GM10266 (cell line): Measurements from ENCODE around the gene CORIN.

ENCODE experiments used
- DNase-seq: peaks from one replicate; pipeline ENCODE4 v3.0.0; 2012; ENCODE audit errors: extremely low spot score
- TF ChIP-seq, protein P1 (sequence below): IDR thresholded peaks from 2 replicates; pipeline ENCODE4 v1.5.1; 2012; ENCODE audit warnings: mild to moderate bottlenecking, low read depth; ENCODE audit not compliant: control insufficient read depth, insufficient read depth; ENCODE audit errors: missing control alignments

Gene CORIN

DNA sequence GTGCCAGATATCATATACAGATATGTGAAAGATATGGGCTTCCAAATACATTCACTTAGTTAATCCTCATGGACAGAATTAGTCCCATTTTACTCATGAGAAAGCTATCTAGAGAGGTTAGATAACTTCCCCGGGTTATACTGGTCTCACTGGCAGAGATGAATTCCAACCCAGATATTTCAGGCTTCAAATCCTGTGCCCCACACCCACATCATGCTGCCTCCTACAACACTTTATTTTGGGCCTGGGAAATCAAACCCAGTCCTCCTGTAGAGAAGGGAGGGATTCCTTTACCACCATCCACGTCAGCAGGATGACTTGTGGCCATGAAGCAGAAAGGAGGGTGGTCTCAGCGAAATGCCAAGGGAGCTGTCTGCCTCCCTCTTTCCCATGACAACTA is 239.0 kb downstream of the CORIN start:
- DNase-seq, result no peak
- TF ChIP-seq, protein P1, sequence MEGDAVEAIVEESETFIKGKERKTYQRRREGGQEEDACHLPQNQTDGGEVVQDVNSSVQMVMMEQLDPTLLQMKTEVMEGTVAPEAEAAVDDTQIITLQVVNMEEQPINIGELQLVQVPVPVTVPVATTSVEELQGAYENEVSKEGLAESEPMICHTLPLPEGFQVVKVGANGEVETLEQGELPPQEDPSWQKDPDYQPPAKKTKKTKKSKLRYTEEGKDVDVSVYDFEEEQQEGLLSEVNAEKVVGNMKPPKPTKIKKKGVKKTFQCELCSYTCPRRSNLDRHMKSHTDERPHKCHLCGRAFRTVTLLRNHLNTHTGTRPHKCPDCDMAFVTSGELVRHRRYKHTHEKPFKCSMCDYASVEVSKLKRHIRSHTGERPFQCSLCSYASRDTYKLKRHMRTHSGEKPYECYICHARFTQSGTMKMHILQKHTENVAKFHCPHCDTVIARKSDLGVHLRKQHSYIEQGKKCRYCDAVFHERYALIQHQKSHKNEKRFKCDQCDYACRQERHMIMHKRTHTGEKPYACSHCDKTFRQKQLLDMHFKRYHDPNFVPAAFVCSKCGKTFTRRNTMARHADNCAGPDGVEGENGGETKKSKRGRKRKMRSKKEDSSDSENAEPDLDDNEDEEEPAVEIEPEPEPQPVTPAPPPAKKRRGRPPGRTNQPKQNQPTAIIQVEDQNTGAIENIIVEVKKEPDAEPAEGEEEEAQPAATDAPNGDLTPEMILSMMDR, result no peak

DNA sequence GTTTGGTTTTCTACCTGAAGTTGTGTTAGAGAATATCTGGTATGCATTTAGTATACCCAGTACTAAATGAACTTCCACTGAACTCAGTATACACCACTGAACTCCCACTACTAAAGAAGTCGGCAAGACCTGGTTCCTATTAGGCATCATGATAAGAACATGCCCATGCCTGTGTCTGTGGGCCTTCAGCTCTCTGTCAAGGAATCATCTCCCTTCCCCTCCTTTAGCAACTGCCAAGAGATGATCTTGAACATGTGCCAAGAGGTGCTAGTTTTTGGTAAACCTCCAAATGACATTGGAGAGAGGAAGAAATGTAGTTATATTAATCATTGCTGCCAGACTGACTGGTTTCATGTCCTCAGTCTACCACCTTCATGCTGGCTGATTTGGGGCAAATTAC is 239.5 kb downstream of the CORIN start:
- DNase-seq, result no peak
- TF ChIP-seq, protein P1, result no peak

DNA sequence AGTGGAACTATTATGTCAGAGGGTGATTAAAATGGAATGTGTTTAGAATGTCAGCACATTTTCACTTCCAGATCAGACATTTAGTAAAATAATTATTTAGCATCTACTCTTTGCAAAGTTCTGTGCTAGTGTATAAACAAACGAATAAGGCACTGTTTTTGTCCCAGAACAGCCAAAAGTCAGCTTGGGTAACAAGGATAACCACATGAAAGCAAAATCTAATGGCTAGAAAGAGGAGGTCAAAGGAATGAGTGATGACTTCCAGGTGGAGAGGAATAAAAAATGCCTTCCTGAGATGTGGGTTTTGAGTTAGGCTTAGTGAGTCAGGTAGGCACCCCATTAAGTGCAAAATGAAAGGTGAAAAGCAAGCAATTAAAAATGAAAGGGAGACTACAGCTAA is 240.2 kb downstream of the CORIN start:
- TF ChIP-seq, protein P1, result no peak
- DNase-seq, result no peak

DNA sequence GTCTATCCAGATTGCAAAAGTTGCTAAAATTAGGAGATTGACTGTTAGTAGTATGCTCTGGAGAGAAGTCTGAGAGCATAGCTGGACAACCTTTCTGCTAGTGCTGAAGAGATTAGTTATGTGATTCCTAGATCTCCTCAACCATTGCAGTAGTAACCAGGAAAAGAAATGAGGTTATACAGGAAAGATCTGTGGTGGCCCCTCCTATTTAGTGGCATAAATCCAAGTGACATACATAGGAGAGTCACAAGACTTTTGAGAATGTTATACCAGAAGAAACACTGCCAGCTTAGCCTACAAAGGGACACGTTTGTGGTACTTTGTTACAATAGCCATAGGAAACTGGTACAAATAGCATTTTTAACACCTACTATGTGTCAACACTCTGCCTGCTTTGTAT is 247.5 kb downstream of the CORIN start:
- no peak for DNase-seq
- TF ChIP-seq, protein P1, result no peak

DNA sequence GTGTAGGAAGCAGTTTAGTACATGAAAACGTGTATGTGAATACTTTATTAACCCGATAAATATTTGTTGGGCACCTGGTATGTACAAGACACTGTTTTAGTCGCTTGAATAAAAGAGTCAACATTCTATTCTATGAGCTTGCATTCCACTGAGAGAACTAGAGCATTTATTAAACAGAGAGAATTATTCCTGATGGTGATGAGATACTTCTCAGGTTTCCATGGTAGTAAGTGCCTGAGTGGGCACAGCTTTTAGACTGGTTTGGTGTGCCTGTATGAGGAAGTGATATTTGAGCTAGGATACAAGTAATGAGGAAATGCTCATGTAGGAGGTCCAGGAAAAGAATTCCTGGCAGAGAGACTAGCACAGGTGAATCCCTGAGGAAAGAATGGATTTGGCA is 258.6 kb downstream of the CORIN start:
- no peak for DNase-seq
- TF ChIP-seq, protein P1, result no peak

DNA sequence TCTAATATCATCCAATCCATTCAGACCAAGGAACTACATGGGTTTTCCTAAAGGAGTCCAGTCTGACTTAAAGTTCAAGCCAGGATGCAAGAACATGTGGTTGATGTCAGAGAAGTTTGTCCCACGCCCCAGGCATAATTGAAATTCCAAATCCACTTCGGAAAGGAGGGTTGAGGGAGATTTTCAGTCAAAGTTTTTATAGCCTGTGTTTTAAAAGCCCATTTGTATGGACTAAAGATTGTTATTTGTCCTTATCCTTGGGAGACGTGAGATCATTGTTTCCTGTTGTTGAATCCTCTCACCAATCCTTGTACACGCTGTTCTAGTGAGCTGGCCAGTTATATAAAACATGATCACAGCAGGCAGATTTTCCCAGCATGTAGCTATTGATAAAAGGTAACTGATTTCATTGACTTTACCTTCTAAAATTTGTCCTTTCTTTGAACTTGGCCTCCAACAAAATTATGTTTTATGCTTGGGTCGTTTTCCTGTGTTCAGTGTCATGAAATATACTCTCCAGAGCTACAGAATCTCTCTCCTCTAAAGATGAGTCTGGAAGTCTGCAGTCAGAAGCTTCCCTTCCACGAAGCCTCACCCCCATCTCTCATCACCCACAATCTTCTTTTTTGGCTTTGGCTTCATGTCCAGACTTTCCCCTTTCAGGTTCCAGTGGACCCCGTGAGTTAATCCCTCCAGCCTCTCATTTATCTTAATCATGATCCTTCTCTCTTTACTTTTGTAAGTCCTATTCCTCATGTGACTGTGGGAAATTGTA is 259.9 kb downstream of the CORIN start:
- TF ChIP-seq, protein P1, result no peak

DNA sequence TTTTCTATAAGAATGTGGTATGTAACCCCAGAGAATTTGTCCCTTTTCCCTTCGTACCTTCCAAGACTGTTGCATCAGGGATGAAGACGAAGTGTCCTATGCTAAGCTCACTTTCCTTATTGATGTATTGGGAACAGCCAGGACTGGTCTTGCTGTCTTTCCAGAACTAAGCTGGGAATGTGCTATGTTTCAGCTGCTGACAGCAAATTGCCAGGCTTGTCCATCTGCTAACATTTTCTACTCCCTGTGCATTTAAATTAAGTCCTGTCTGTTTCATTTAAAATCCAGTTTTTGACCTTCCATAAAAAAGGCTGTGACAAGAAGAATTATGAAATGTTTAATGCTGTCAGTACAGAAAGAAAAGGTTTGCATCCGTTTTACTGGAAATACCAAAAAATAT is 264.9 kb downstream of the CORIN start:
- TF ChIP-seq, protein P1, result no peak
- no peak for DNase-seq

More for the DNA sequence above, 259.9 kb downstream of the CORIN start:
- no peak for DNase-seq
